A673 (cell line): ENCODE results near the gene CHAD. TPM values are rescaled to one million over a fixed set of nuclear protein-coding genes. Genes with fewer than 3 reads are reported as not detected.

ENCODE experiments used
- BruUV-seq: library from RNA; stranded (reverse); fragments of 400-500 nt; replicated peaks from 2 replicates; lab custom pipeline; 2021; lab: Mats Ljungman, UMichigan
- CTCF ChIA-PET: fragments of 300-600 bp; sonication (Branson Sonifier 250); formaldehyde crosslinking; loops from one replicate; lab custom pipeline; 2022; ENCODE audit warnings: antibody characterized with exemption; lab: Charles Lee
- POLR2A ChIA-PET: fragments of 300-600 bp; sonication (Branson Sonifier 250); formaldehyde crosslinking; loops from one replicate; lab custom pipeline; 2022; ENCODE audit warnings: antibody characterized with exemption; ENCODE audit not compliant: low non-redundant PET; lab: Charles Lee
- DNase-seq: peaks from one replicate; pipeline ENCODE4 v3.0.0-alpha.2; 2015; ENCODE audit warnings: low spot score
- H3K27ac ChIP-seq: fragments of 200-600 bp; sonication (generic); 2 replicates; pipeline ENCODE4 v1.5.1; 2016; ENCODE audit warnings: mixed run types, low read depth, mild to moderate bottlenecking, mixed read lengths, antibody characterized with exemption, low read length; ENCODE audit not compliant: poor library complexity, severe bottlenecking
- H3K27me3 ChIP-seq: fragments of 200-600 bp; sonication (generic); replicated peaks from 2 replicates; pipeline ENCODE4 v1.6.1; 2017; ENCODE audit warnings: mixed run types, low read depth, mild to moderate bottlenecking, mixed read lengths, antibody characterized with exemption, low read length; ENCODE audit not compliant: insufficient read depth, poor library complexity
- H3K36me3 ChIP-seq: fragments of 200-600 bp; sonication (generic); 2 replicates; pipeline ENCODE4 v1.6.1; 2016; ENCODE audit warnings: mixed run types, mild to moderate bottlenecking, mixed read lengths, antibody characterized with exemption, low read length; ENCODE audit not compliant: insufficient read depth, poor library complexity, severe bottlenecking
- H3K4me1 ChIP-seq: fragments of 200-600 bp; sonication (generic); 2 replicates; pipeline ENCODE4 v1.6.1; 2017; ENCODE audit warnings: mixed run types, mild to moderate bottlenecking, mixed read lengths, antibody characterized with exemption, low read length; ENCODE audit not compliant: insufficient read depth, poor library complexity, severe bottlenecking
- H3K4me3 ChIP-seq: fragments of 200-600 bp; sonication (generic); 2 replicates; pipeline ENCODE4 v1.5.1; 2016; ENCODE audit warnings: low read depth, mixed run types, mild to moderate bottlenecking, mixed read lengths, low read length; ENCODE audit not compliant: poor library complexity, severe bottlenecking
- H3K9me3 ChIP-seq: fragments of 200-600 bp; sonication (generic); 2 replicates; pipeline ENCODE4 v1.6.1; 2016; ENCODE audit warnings: mixed run types, low read depth, mild to moderate bottlenecking, mixed read lengths, antibody characterized with exemption, low read length; ENCODE audit not compliant: poor library complexity, severe bottlenecking
- CTCF ChIP-seq: fragments of 300-800, 200-600 bp; sonication (generic); conservative IDR thresholded peaks from 2 replicates; pipeline ENCODE4 v1.5.1; 2017; ENCODE audit warnings: low read depth, mild to moderate bottlenecking, antibody characterized with exemption, low read length, moderate library complexity, mixed read lengths
- EZH2 ChIP-seq: fragments of 200-600 bp; sonication (generic); IDR thresholded peaks from 2 replicates; pipeline ENCODE4 v1.6.1; 2017; ENCODE audit warnings: borderline replicate concordance, low read depth, mild to moderate bottlenecking, mixed read lengths, antibody characterized with exemption, low read length; ENCODE audit not compliant: poor library complexity, severe bottlenecking
- intact Hi-C: fragments of 100-400 bp; cut with micrococcal nuclease; formaldehyde crosslinking; loops from one replicate; pipeline ENCODE4 v1.10.0; 2022; ENCODE audit not compliant: unreplicated experiment
- total RNA-seq: library from RNA; stranded (reverse); gene quantifications from 2 replicates; pipeline ENCODE4 v1.2.3, GENCODE V29; 2021

CHAD gene
- total RNA-seq, 1 experiment from 2014 or later = not detected

GRCh38 chr17:50470426-50470825 lies 1.7 kb upstream of the CHAD start:
- Histone ChIP-seq H3K36me3 (no peaks in the 10 kb centered on the region), H3K4me1 (peaks cover 11% of the 10 kb centered on the region), H3K27ac (no peak overlapping the region), H3K4me3 (no peak overlapping the region), H3K27me3 (peaks cover 23% of the 10 kb centered on the region), H3K9me3 (no peaks in the 10 kb centered on the region)
- DNase-seq = no peak
- TF ChIP-seq CTCF = no peak
- no TSS peak for BruUV-seq
- intact Hi-C loops = loop anchor here (10.0 kb wide), 1 partner anchor 96 kb away; the partner anchor contains the start of genes EME1 and MRPL27
- ChIA-PET CTCF (no interaction called here), POLR2A (no interaction called here)

- H3K4me3 ChIP-seq = no peak overlapping the region
- intact Hi-C loops = loop anchor here (10.0 kb wide), 1 partner anchor 95 kb away; the partner anchor contains the start of genes EME1 and MRPL27
- DNase-seq = no peak
Observed at GRCh38 chr17:50469671-50470305, 1.1 kb upstream of the CHAD start.

GRCh38 chr17:50469208-50469605 lies 527 bp upstream of the CHAD start:
- Histone ChIP-seq H3K27ac (no peak overlapping the region), H3K9me3 (no peaks in the 10 kb centered on the region), H3K4me1 (peaks cover 11% of the 10 kb centered on the region), H3K36me3 (no peaks in the 10 kb centered on the region), H3K27me3 (peaks cover 23% of the 10 kb centered on the region), H3K4me3 (peak overlapping the region; percentile 44)
- POLR2A ChIA-PET = no interaction called here
- DNase-seq = no peak
- intact Hi-C loops = no loop called here
- no TSS peak for BruUV-seq
- TF ChIP-seq EZH2 = peak; percentile 13
- TF ChIP-seq CTCF = no peak
- CTCF ChIA-PET = no interaction called here

More at GRCh38 chr17:50469671-50470305, 1.1 kb upstream of the CHAD start:
- CTCF ChIA-PET = no interaction called here
- no TSS peak for BruUV-seq
- H3K4me1 ChIP-seq = peaks cover 11% of the 10 kb centered on the region
- H3K9me3 ChIP-seq = no peaks in the 10 kb centered on the region
- peaks cover 23% of the 10 kb centered on the region for H3K27me3 ChIP-seq
- POLR2A ChIA-PET = no interaction called here
- no peaks in the 10 kb centered on the region for H3K36me3 ChIP-seq
- no peak for TF ChIP-seq EZH2
- no peak for TF ChIP-seq CTCF
- H3K27ac ChIP-seq = no peak overlapping the region
